Measurements from ENCODE around the gene TMEM151A. TPM values are rescaled to one million over a fixed set of nuclear protein-coding genes. Genes with fewer than 3 reads are reported as not detected.

The TMEM151A gene
- total and polyA plus RNA-seq, 9 donors: 0.15 to 10.8 (median 0.24) TPM; not detected in 4

DNA sequence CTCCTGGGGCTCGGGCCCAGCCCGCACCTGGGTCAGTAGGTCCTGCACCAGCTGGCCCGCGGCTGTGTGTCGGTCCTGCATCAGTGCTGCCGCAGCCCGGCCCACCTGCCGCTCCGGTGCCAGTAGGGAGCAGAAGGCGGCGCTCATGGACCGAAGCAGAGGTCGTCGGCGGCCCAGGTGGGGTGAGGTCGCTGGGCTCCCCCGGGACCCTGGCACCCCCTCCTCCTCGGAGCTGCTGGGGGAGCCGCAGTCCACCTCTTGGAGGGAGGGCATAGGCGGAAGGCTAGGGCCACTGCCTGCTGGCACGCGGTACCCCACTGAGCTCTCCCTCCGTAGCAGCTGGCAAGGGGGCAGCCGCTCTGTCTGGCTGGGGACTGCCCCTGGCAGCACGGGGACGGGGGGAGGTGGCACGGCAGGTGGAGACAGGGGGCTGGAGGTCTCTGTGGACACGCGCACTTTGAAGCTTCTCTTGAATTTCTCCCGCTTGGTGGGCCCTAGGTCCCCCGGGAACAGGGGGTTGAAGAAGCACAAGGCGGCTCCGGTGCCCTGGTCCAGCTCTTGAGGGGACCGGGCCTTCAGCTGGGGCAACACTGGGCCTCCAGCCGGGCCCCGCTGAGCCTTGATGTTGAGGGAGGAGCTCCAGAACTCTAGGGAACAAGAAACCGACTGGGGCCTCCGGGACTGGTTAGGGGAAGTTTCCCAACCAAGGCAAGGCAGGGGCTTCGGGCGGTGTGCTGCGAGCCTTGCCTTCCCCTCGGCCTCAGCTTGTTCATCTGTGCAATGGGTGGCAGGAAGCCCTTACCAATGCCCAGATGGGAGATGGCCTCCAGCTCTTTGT is 43.1 kb downstream of the TMEM151A start:
- Histone ChIP-seq H3K4me1 (ENCODE audit: insufficient read depth) (peaks cover 13% of the 10 kb centered on the region), H3K27ac (no peak overlapping the region), H3K27me3 (no peaks in the 10 kb centered on the region), H3K36me3 (no peaks in the 10 kb centered on the region), H3K4me3 (no peak overlapping the region), H3K9me3 (no peaks in the 10 kb centered on the region)
- intact Hi-C loops (cut with DNase I): loop anchor here in 1 of 4 donors (10.0 kb wide), 1 partner anchor 50 kb away; the partner anchor contains the start of gene YIF1A
- TF ChIP-seq EP300 (IDR thresholded peaks at IDR 0.05) (no peak), POLR2A (IDR thresholded peaks at IDR 0.05) (no peak)
- TF ChIP-seq, protein P1, sequence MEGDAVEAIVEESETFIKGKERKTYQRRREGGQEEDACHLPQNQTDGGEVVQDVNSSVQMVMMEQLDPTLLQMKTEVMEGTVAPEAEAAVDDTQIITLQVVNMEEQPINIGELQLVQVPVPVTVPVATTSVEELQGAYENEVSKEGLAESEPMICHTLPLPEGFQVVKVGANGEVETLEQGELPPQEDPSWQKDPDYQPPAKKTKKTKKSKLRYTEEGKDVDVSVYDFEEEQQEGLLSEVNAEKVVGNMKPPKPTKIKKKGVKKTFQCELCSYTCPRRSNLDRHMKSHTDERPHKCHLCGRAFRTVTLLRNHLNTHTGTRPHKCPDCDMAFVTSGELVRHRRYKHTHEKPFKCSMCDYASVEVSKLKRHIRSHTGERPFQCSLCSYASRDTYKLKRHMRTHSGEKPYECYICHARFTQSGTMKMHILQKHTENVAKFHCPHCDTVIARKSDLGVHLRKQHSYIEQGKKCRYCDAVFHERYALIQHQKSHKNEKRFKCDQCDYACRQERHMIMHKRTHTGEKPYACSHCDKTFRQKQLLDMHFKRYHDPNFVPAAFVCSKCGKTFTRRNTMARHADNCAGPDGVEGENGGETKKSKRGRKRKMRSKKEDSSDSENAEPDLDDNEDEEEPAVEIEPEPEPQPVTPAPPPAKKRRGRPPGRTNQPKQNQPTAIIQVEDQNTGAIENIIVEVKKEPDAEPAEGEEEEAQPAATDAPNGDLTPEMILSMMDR (IDR thresholded peaks at IDR 0.05): no peak
- 77 to 80% (median 78%) methylated on average over 41 to 42 of the region's 42 CpGs for WGBS, 3 donors
- DNase-seq: peak in 2 of 5 donors; percentile 31 to 41

DNA sequence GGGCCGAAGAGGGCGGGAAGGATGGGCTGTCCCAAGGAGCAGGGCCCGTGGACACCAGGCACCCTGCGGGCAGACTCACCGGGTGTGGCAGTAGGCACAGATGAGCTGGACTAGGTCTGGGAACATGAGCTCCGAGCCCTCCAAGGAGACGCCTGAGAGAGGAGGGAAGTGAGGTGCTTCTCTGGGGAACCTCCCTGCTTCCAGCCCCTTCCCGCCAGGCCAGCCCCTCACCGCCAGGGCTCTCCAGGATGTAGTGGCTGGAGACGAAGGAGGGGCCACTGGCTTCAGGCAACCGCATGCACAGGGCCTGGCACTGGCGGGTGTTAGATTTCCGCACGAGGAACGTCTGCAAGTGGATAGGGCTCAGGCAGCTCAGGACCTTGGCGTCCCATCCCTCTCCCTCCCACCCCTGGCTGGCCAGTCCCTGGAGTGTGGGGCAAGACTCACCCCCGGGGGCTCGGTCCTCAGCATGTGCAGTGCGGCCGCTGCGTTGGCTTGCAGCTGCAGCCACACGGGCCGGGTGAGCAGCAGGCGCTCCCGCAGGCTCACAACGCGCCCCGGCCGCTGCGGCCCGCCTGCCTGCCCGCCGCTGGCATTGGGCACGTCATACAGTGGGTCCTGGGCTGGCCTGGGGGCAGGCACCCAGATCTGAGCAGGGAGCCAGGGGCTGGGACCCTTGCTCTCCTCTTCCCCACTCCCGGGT is 44.0 kb downstream of the TMEM151A start:
- Histone ChIP-seq H3K4me1 (ENCODE audit: insufficient read depth) (peaks cover 13% of the 10 kb centered on the region), H3K27me3 (no peaks in the 10 kb centered on the region), H3K9me3 (no peaks in the 10 kb centered on the region), H3K27ac (peak overlapping the region in 1 of 2 donors; percentile 5), H3K4me3 (peak overlapping the region; percentile 44), H3K36me3 (no peaks in the 10 kb centered on the region)
- peak in 2 of 5 donors; percentile 32 to 47 for DNase-seq
- intact Hi-C loops (cut with DNase I): loop anchor here in 1 of 4 donors (10.0 kb wide), 1 partner anchor 51 kb away; the partner anchor contains the start of gene YIF1A
- TF ChIP-seq POLR2A (IDR thresholded peaks at IDR 0.05) (no peak), EP300 (IDR thresholded peaks at IDR 0.05) (no peak)
- TF ChIP-seq, protein P1 (IDR thresholded peaks at IDR 0.05): no peak
- WGBS, 3 donors: 5 to 10% (median 7%) methylated on average over 28 to 35 of the region's 35 CpGs

GRCh38 chr11:66336234-66337102 is 44.8 kb downstream of the TMEM151A start, which contains the start of gene RIN1:
TSS of gene RIN1 (minus strand) at chr11:66336434. CDS start at chr11:66336402, 32 bp downstream.
- intact Hi-C loops (cut with DNase I): loop anchor here in 1 of 4 donors (10.0 kb wide), 1 partner anchor 52 kb away; the partner anchor contains the start of gene YIF1A
- TF ChIP-seq, protein P1 (IDR thresholded peaks at IDR 0.05): peak in 2 of 3 donors; percentile 38 to 44
- no peak for TF ChIP-seq POLR2A (IDR thresholded peaks at IDR 0.05)
- DNase-seq: peak; percentile 57 to 73 (median 61)
- Histone ChIP-seq H3K36me3 (no peaks in the 10 kb centered on the region), H3K27ac (peak within 1 kb of the TSS; percentile 5 to 40), H3K9me3 (no peaks in the 10 kb centered on the region), H3K27me3 (no peaks in the 10 kb centered on the region), H3K4me1 (ENCODE audit: insufficient read depth) (peaks cover 13% of the 10 kb centered on the region), H3K4me3 (peak within 1 kb of the TSS; percentile 44)
- WGBS, 3 donors: 3 to 7% (median 5%) methylated on average over 20 to 22 of the region's 22 CpGs

All from ovary (tissue), 9 donors.